K562 (cell line): ENCODE data around the gene CHAMP1. TPM values are rescaled to one million over a fixed set of nuclear protein-coding genes. Genes with fewer than 3 reads are reported as not detected.

ENCODE experiments used
- AFF4 ChIP-seq: sonication (generic); formaldehyde crosslinking; IDR thresholded peaks from 2 replicates; pipeline ENCODE4 v1.8.0; 2023; ENCODE audit warnings: mild to moderate bottlenecking, missing genetic modification reagents
- ATF3 ChIP-seq, 2 experiments: fragments of 450-650 bp in 1 of 2; sonication (generic) in 1 of 2; formaldehyde crosslinking in 1 of 2; IDR thresholded peaks in 1 of 2; conservative IDR thresholded peaks in 1 of 2; 2 replicates each; pipeline versions ENCODE4 v1.6.1 to v1.8.1; 2016 to 2023; ENCODE audit warnings: mild to moderate bottlenecking in 2 of 2, moderate library complexity in 2 of 2, inconsistent platforms in 1 of 2, missing genetic modification reagents in 1 of 2
- HOXB6 ChIP-seq: fragments of 250-450 bp; sonication (Bioruptor Pico); IDR thresholded peaks from 2 replicates; pipeline ENCODE4 v1.5.1; 2022; ENCODE audit warnings: mild to moderate bottlenecking, borderline replicate concordance
- NR1H2 ChIP-seq: sonication (generic); formaldehyde crosslinking; IDR thresholded peaks from 2 replicates; pipeline ENCODE4 v1.4.0; 2020; ENCODE audit warnings: mild to moderate bottlenecking, missing genetic modification reagents
- RBM22 ChIP-seq: fragments of 200-400 bp; formaldehyde crosslinking; IDR thresholded peaks from 2 replicates; pipeline ENCODE4 v1.6.1; 2018; ENCODE audit warnings: low read length, low read depth; ENCODE audit not compliant: poor library complexity, severe bottlenecking
- SPI1 ChIP-seq: IDR thresholded peaks from 2 replicates; pipeline ENCODE4 v1.6.1; 2011; ENCODE audit warnings: low read depth, low read length, control low read depth, borderline replicate concordance
- SREBF1 ChIP-seq: fragments of 150-350 bp; IDR thresholded peaks from 2 replicates; pipeline ENCODE4 v1.6.1; 2014; ENCODE audit warnings: antibody characterized with exemption, low read depth, low read length, borderline replicate concordance
- SRSF9 ChIP-seq: fragments of 200-400 bp; formaldehyde crosslinking; IDR thresholded peaks from 2 replicates; pipeline ENCODE4 v1.6.1; 2017; ENCODE audit warnings: low read depth, low read length, borderline replicate concordance
- TCF7L2 ChIP-seq: fragments of 150-350 bp; IDR thresholded peaks from 2 replicates; pipeline ENCODE4 v1.6.1; 2016; ENCODE audit warnings: low read depth, mild to moderate bottlenecking, low read length, moderate library complexity
- U2AF1 ChIP-seq: fragments of 200-400 bp; formaldehyde crosslinking; optimal IDR thresholded peaks from 2 replicates; pipeline ENCODE3; 2017; ENCODE audit warnings: mild to moderate bottlenecking, low read depth, low read length, moderate library complexity
- YY1 ChIP-seq, 3 experiments: IDR thresholded peaks; 2 replicates each; pipeline ENCODE4 v1.6.1; 2011; ENCODE audit warnings: low read length in 2 of 3, mild to moderate bottlenecking in 2 of 3, moderate library complexity in 2 of 3, borderline replicate concordance in 1 of 3, control low read depth in 1 of 3, low read depth in 1 of 3; ENCODE audit not compliant: insufficient read depth in 3 of 3, insufficient replicate concordance in 2 of 3, control insufficient read depth in 1 of 3, insufficient read length in 1 of 3; ENCODE audit errors: extremely low read depth in 1 of 3
- ZBTB12 ChIP-seq: fragments of 250-450 bp; sonication (Bioruptor Pico); IDR thresholded peaks from 2 replicates; pipeline ENCODE4 v1.4.0; 2020
- ZFX ChIP-seq: sonication (generic); formaldehyde crosslinking; IDR thresholded peaks from 2 replicates; pipeline ENCODE4 v1.8.0; 2022; ENCODE audit warnings: mild to moderate bottlenecking, missing genetic modification reagents, moderate library complexity
- ZKSCAN3 ChIP-seq: fragments of 250-450 bp; sonication (Bioruptor Pico); IDR thresholded peaks from 2 replicates; pipeline ENCODE4 v1.4.0; 2020
- ZNF589 ChIP-seq: fragments of 200-800 bp; sonication (Bioruptor generic); IDR thresholded peaks from 2 replicates; pipeline ENCODE4 v1.6.1; 2016; ENCODE audit warnings: low read depth, missing genetic modification characterization, missing compliant biosample characterization
- ZNF699 ChIP-seq: fragments of 250-450 bp; sonication (Bioruptor Pico); IDR thresholded peaks from 2 replicates; pipeline ENCODE4 v1.8.0; 2021; ENCODE audit warnings: mild to moderate bottlenecking, moderate library complexity; ENCODE audit not compliant: insufficient replicate concordance
- ZNF740 ChIP-seq, 3 experiments: fragments of 200-800 bp in 1 of 3; sonication (Bioruptor generic) in 1 of 3; sonication (generic) in 1 of 3; formaldehyde crosslinking in 1 of 3; IDR thresholded peaks; 2 replicates each; pipeline versions ENCODE4 v1.6.1 to v1.8.0; 2016 to 2022; ENCODE audit warnings: mild to moderate bottlenecking in 2 of 3, missing compliant biosample characterization in 2 of 3, missing genetic modification characterization in 2 of 3, missing genetic modification reagents in 1 of 3
- polyA plus RNA-seq, 8 experiments: library from polyadenylated mRNA; depleted of rRNA in 4 of 8; stranded (reverse) in 5 of 8; unstranded in 3 of 8; fragments of >200 nt; fragmentation: Nextera tagmentation in 2 of 8; fragmentation: Illumina TruSeq in 1 of 8; extraction: Ambion mirVana in 2 of 8; extraction: Trizol in 1 of 8; gene quantifications; 2 replicates each; pipeline versions ENCODE4 v1.2.1 to v1.2.3, GENCODE V29; 2011 to 2014; ENCODE audit warnings: inconsistent platforms in 1 of 8, missing spikeins in 1 of 8
- total RNA-seq, 7 experiments: library from RNA; depleted of rRNA in 6 of 7; stranded (reverse); fragments of >200 nt in 6 of 7; fragmentation: Illumina TruSeq in 2 of 7; extraction: Trizol in 2 of 7; gene quantifications; 2 replicates each; pipeline versions ENCODE4 v1.2.1 to v1.2.3, GENCODE V29; 2011 to 2021; ENCODE audit warnings: low replicate concordance in 1 of 7

The CHAMP1 gene
- total and polyA plus RNA-seq, 9 of the 15 experiments (the other 6 are each of a cell fraction or from before 2014, with no cell fraction given): 0.70 to 40.6 (median 15.3) TPM

GRCh38 chr13:114313061-114313860 is 1.0 kb upstream of the CHAMP1 start (continued):
- TF ChIP-seq AFF4 (no peak), NR1H2 (CRISPR knock-in tag) (no peak), ATF3 (IDR thresholded peaks at IDR 0.05) (no peak), ATF3 (CRISPR knock-in tag; conservative IDR thresholded peaks at IDR 0.05) (no peak; the same call in 1 of the 2 replicates), RBM22 (no peak), SREBF1 (no peak), ZNF740 (CRISPR knock-in tag; IDR thresholded peaks at IDR 0.05) (no peak), ZNF740 (tag; IDR thresholded peaks at IDR 0.05) (no peak), ZFX (CRISPR knock-in tag) (no peak), ZNF699 (no peak), YY1 (IDR thresholded peaks at IDR 0.05; ENCODE audit: borderline replicate concordance in 1 of 3, control insufficient read depth in 1 of 3, extremely low read depth in 1 of 3, insufficient read depth in 3 of 3, insufficient read length in 1 of 3, insufficient replicate concordance in 2 of 3, low read depth in 1 of 3, low read length in 2 of 3) (peak in 1 of 3 experiments; percentile 13), SRSF9 (no peak), HOXB6 (CRISPR knock-in tag) (no peak), ZBTB12 (CRISPR knock-in tag) (no peak), TCF7L2 (peak; percentile 68), ZNF589 (CRISPR knock-in tag) (no peak), ZKSCAN3 (CRISPR knock-in tag) (no peak), SPI1 (no peak), U2AF1 (no peak)
